ENCODE data around the gene FCN2.

- TF ChIP-seq POLR2AphosphoS5 (IDR thresholded peaks at IDR 0.05; ENCODE audit: low read depth, low read length) (no peak), ETV5 (CRISPR knock-in tag; IDR thresholded peaks at IDR 0.05; ENCODE audit: borderline replicate concordance) (no peak), MAX (IDR thresholded peaks at IDR 0.05) (no peak), CTCF (CRISPR knock-in tag; IDR thresholded peaks at IDR 0.05) (no peak), RBM22 (optimal IDR thresholded peaks at IDR 0.05; ENCODE audit: low read length) (no peak), POLR2A (IDR thresholded peaks at IDR 0.05; ENCODE audit: insufficient read depth in 1 of 2, low read depth in 2 of 2, low read length in 2 of 2) (no peak), ATF4 (CRISPR knock-in tag; IDR thresholded peaks at IDR 0.05) (no peak)
Observed at GRCh38 chr9:134895567-134895907, 14.9 kb downstream of the FCN2 start.

Measured in HepG2 (cell line).